KMS-11 (cell line): ENCODE measurements around the gene ZG16.
"Not testable (repeated sequence)": the region's sequence is repeated elsewhere in the genome, so short reads cannot be mapped to it uniquely, and the experiment has no call there.

Experiments used
- H2AFZ ChIP-seq: fragments of 200-600 bp; sonication (generic); 2 replicates; pipeline ENCODE4 v1.6.1; 2016; ENCODE audit warnings: antibody characterized with exemption, mixed run types, low read depth
- H3K27ac ChIP-seq: fragments of 200-600 bp; sonication (generic); 2 replicates; pipeline ENCODE4 v1.6.1; 2016; ENCODE audit warnings: mild to moderate bottlenecking, mixed run types
- H3K27me3 ChIP-seq: fragments of 200-600 bp; sonication (generic); 2 replicates; pipeline ENCODE4 v1.6.1; 2017; ENCODE audit warnings: mild to moderate bottlenecking, low read depth, mixed run types, moderate library complexity; ENCODE audit not compliant: insufficient read depth
- H3K36me3 ChIP-seq: fragments of 200-600 bp; sonication (generic); 2 replicates; pipeline ENCODE4 v1.6.1; 2017; ENCODE audit warnings: mild to moderate bottlenecking, mixed run types; ENCODE audit not compliant: insufficient read depth
- H3K4me1 ChIP-seq: fragments of 200-600 bp; sonication (generic); 2 replicates; pipeline ENCODE4 v1.6.1; 2016; ENCODE audit warnings: mild to moderate bottlenecking, low read depth, mixed run types; ENCODE audit not compliant: poor library complexity, severe bottlenecking
- H3K4me2 ChIP-seq: fragments of 200-600 bp; sonication (generic); 2 replicates; pipeline ENCODE4 v1.7.0; 2016; ENCODE audit warnings: mild to moderate bottlenecking, mixed run types
- H3K4me3 ChIP-seq: fragments of 200-600 bp; sonication (generic); IDR thresholded peaks from 2 replicates; pipeline ENCODE4 v1.6.1; 2017; ENCODE audit warnings: low read depth, low read length, mixed read lengths; ENCODE audit not compliant: insufficient read depth
- H3K79me2 ChIP-seq: fragments of 200-600 bp; sonication (generic); 2 replicates; pipeline ENCODE4 v1.6.1; 2016; ENCODE audit warnings: low read depth, mixed run types; ENCODE audit not compliant: insufficient read depth
- H3K9ac ChIP-seq: fragments of 200-600 bp; sonication (generic); 2 replicates; pipeline ENCODE4 v1.6.1; 2016; ENCODE audit warnings: mild to moderate bottlenecking, mixed run types
- H4K20me1 ChIP-seq: fragments of 200-600 bp; sonication (generic); 2 replicates; pipeline ENCODE4 v1.6.1; 2016; ENCODE audit warnings: mild to moderate bottlenecking, mixed run types; ENCODE audit not compliant: insufficient read depth
- CTCF ChIP-seq: fragments of 200-600 bp; sonication (generic); conservative IDR thresholded peaks from 2 replicates; pipeline ENCODE4 v1.6.1; 2017; ENCODE audit warnings: low read depth, mild to moderate bottlenecking, antibody characterized with exemption, low read length, moderate library complexity, mixed read lengths

The ZG16 gene

GRCh38 chr16:29767062-29767461 lies 11.0 kb upstream of the ZG16 start:
- no peak overlapping the region for H3K9ac ChIP-seq
- peaks cover 1% of the 10 kb centered on the region for H3K4me1 ChIP-seq
- no peaks in the 10 kb centered on the region for H3K36me3 ChIP-seq
- no peak overlapping the region for H3K27ac ChIP-seq
- no peaks in the 10 kb centered on the region for H3K27me3 ChIP-seq
- no peaks in the 10 kb centered on the region for H4K20me1 ChIP-seq
- H2AFZ ChIP-seq: no peak overlapping the region
- H3K79me2 ChIP-seq: no peaks in the 10 kb centered on the region
- TF ChIP-seq CTCF: no peak
- no peak overlapping the region for H3K4me3 ChIP-seq
- no peak overlapping the region for H3K4me2 ChIP-seq

GRCh38 chr16:29769507-29769906 lies 8.5 kb upstream of the ZG16 start:
- no peak overlapping the region for H3K27ac ChIP-seq
- no peaks in the 10 kb centered on the region for H3K36me3 ChIP-seq
- H4K20me1 ChIP-seq: no peaks in the 10 kb centered on the region
- no peak overlapping the region for H2AFZ ChIP-seq
- TF ChIP-seq CTCF: no peak
- no peaks in the 10 kb centered on the region for H3K79me2 ChIP-seq
- no peaks in the 10 kb centered on the region for H3K27me3 ChIP-seq
- no peak overlapping the region for H3K9ac ChIP-seq
- H3K4me2 ChIP-seq: no peak overlapping the region
- no peak overlapping the region for H3K4me3 ChIP-seq
- H3K4me1 ChIP-seq: peaks cover 5% of the 10 kb centered on the region

DNA sequence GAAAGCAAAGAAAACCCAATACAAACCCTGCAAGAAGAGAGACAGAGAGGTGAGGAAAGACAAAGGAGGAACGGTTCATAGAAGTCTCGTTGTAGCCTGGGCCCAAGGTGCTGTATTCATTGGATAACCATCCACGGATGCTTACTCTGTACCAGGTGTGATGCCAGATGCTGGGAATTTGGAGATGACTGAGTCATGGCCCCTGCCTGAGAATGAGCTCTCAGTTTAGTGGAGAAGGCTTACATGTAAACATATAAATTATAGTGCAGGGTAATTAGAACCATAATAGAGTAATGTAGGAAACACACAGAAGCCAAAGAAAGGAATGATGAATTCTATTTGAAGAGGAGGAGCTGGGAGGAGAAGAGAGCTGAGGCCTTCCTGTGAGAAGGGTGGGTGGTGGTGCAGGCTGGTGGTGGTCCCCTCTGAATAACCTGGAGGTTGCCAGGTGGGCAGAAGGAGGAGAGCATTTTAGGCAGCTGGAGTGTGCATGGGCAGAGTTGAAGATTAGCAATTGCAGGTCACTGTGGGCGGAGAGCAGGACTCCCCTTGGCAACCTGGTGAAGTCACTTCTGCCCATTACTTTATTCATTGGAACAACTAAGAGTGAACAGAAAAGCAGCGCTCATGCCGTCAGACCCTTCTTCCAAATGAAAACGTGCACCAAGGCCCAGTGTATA lies 7.7 kb upstream of the ZG16 start:
- Histone ChIP-seq H2AFZ (no peak overlapping the region), H3K4me3 (no peak overlapping the region), H3K4me1 (peaks cover 5% of the 10 kb centered on the region), H4K20me1 (no peaks in the 10 kb centered on the region), H3K36me3 (no peaks in the 10 kb centered on the region), H3K9ac (no peak overlapping the region), H3K79me2 (no peaks in the 10 kb centered on the region), H3K27ac (no peak overlapping the region), H3K4me2 (no peak overlapping the region), H3K27me3 (no peaks in the 10 kb centered on the region)
- TF ChIP-seq CTCF: no peak

DNA sequence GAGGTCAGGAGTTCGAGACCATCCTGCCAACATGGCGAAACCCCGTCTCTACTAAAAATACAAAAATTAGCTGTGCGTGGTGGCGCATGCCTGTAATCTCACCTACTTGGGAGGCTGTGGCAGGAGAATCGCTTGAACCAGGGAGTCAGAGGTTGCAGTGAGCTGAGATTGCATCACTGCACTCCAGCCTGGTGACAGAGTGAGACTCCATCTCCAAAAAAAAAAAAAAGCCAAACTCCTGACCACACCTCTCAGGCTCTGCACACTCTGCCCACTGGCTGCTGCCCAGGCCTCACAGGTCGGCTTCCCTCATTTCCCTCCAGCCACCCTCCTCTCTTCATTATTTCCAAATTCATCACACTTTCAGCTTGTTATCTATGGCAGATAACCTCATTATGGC lies 5.7 kb upstream of the ZG16 start:
- H4K20me1 ChIP-seq, H3K27me3 ChIP-seq, H2AFZ ChIP-seq, H3K4me2 ChIP-seq, H3K36me3 ChIP-seq, H3K27ac ChIP-seq, H3K9ac ChIP-seq, H3K4me1 ChIP-seq, H3K79me2 ChIP-seq, H3K4me3 ChIP-seq: not testable (repeated sequence)

GRCh38 chr16:29774730-29775129 lies 3.3 kb upstream of the ZG16 start:
- Histone ChIP-seq H3K9ac (no peak overlapping the region), H3K27me3 (0 out of 2 replicates have a peak, but pooled peaks cover 4% of the 10 kb centered on the region), H3K4me1 (peaks cover 5% of the 10 kb centered on the region), H3K4me2 (no peak overlapping the region), H3K27ac (no peak overlapping the region), H3K4me3 (no peak overlapping the region), H3K79me2 (no peaks in the 10 kb centered on the region), H2AFZ (no peak overlapping the region), H4K20me1 (no peaks in the 10 kb centered on the region), H3K36me3 (no peaks in the 10 kb centered on the region)
- TF ChIP-seq CTCF: no peak
